Hepatocyte (in vitro differentiated cells): ENCODE data around the gene RBM28. TPM values are rescaled to one million over a fixed set of nuclear protein-coding genes. Genes with fewer than 3 reads are reported as not detected.

Experiments
- DNase-seq: peaks from one replicate; pipeline ENCODE4 v3.0.0-alpha.2; 2016; ENCODE audit warnings: low spot score
- H2AFZ ChIP-seq: fragments of 200-600 bp; sonication (generic); 2 replicates; pipeline ENCODE4 v1.6.0; 2016; ENCODE audit warnings: antibody characterized with exemption, mild to moderate bottlenecking
- H3K27ac ChIP-seq: fragments of 200-600 bp; sonication (generic); 2 replicates; pipeline ENCODE4 v1.5.1; 2016; ENCODE audit warnings: mild to moderate bottlenecking
- H3K27me3 ChIP-seq: fragments of 200-600 bp; sonication (generic); 2 replicates; pipeline ENCODE4 v1.6.1; 2016
- H3K36me3 ChIP-seq: fragments of 200-600 bp; sonication (generic); replicated peaks from 2 replicates; pipeline ENCODE4 v1.5.1; 2016; ENCODE audit warnings: low read depth; ENCODE audit not compliant: insufficient read depth
- H3K4me1 ChIP-seq: fragments of 200-600 bp; sonication (generic); 2 replicates; pipeline ENCODE4 v1.5.1; 2016; ENCODE audit warnings: mild to moderate bottlenecking, moderate library complexity; ENCODE audit not compliant: insufficient read depth
- H3K4me2 ChIP-seq: fragments of 200-600 bp; sonication (generic); 2 replicates; pipeline ENCODE4 v1.6.0; 2016
- H3K4me3 ChIP-seq: fragments of 200-600 bp; sonication (generic); 2 replicates; pipeline ENCODE4 v1.5.1; 2016; ENCODE audit warnings: mild to moderate bottlenecking
- H3K79me2 ChIP-seq: fragments of 200-600 bp; sonication (generic); 2 replicates; pipeline ENCODE4 v1.6.0; 2017; ENCODE audit warnings: mild to moderate bottlenecking
- H3K9me2 ChIP-seq: fragments of 200-600 bp; sonication (generic); replicated peaks from 2 replicates; pipeline ENCODE4 v1.6.0; 2017; ENCODE audit warnings: mild to moderate bottlenecking; ENCODE audit not compliant: insufficient read depth
- H3K9me3 ChIP-seq: fragments of 200-600 bp; sonication (generic); 2 replicates; pipeline ENCODE4 v1.5.1; 2016; ENCODE audit warnings: low read depth, mild to moderate bottlenecking
- H4K20me1 ChIP-seq: fragments of 200-600 bp; sonication (generic); 2 replicates; pipeline ENCODE4 v1.6.0; 2016; ENCODE audit warnings: mild to moderate bottlenecking; ENCODE audit not compliant: insufficient read depth, poor library complexity, severe bottlenecking
- CTCF ChIP-seq: fragments of 200-600 bp; sonication (generic); IDR thresholded peaks from 2 replicates; pipeline ENCODE4 v1.5.1; 2016; ENCODE audit warnings: antibody characterized with exemption, mild to moderate bottlenecking; ENCODE audit not compliant: poor library complexity
- EZH2 ChIP-seq: fragments of 200-600 bp; sonication (generic); IDR thresholded peaks from 2 replicates; pipeline ENCODE4 v1.6.1; 2016; ENCODE audit warnings: antibody characterized with exemption, mild to moderate bottlenecking, borderline replicate concordance
- EZH2phosphoT487 ChIP-seq: fragments of 200-600 bp; sonication (generic); IDR thresholded peaks from one replicate; pipeline ENCODE4 v1.6.1; 2018; ENCODE audit warnings: antibody characterized with exemption, mild to moderate bottlenecking, low read depth, moderate library complexity; ENCODE audit not compliant: unreplicated experiment, severe bottlenecking
- WGBS: methylation state at CpG from one replicate; pipeline ENCODE4 v1.1.6; 2016; ENCODE audit warnings: low lambda C conversion rate; ENCODE audit errors: missing lambda C conversion rate; 5-methylcytosine and 5-hydroxymethylcytosine counted together
- polyA plus RNA-seq: library from polyadenylated mRNA; unstranded; fragments of >200 nt; fragmentation: Nextera tagmentation; extraction: Ambion mirVana; gene quantifications from 2 replicates; pipeline ENCODE4 v1.2.1, GENCODE V29; 2016
- total RNA-seq: library from RNA; depleted of rRNA; stranded (reverse); fragments of >200 nt; gene quantifications from 2 replicates; pipeline ENCODE4 v1.2.3, GENCODE V29; 2014

The RBM28 gene
- total and polyA plus RNA-seq, 2 experiments from 2014 or later = 19.3 to 26.4 TPM

GRCh38 chr7:128309976-128310375 is 33.7 kb downstream of the RBM28 start:
- H3K4me2 ChIP-seq = no peak overlapping the region
- H2AFZ ChIP-seq = no peak overlapping the region
- no peak for TF ChIP-seq EZH2phosphoT487
- no peaks in the 10 kb centered on the region for H3K4me1 ChIP-seq
- WGBS = 86% methylated on average over 5 of the region's 5 CpGs
- H3K79me2 ChIP-seq = no peaks in the 10 kb centered on the region
- no peak overlapping the region for H3K27ac ChIP-seq
- no peak for DNase-seq
- H3K9me3 ChIP-seq = no peaks in the 10 kb centered on the region
- H3K36me3 ChIP-seq = no peaks in the 10 kb centered on the region
- no peaks in the 10 kb centered on the region for H4K20me1 ChIP-seq
- H3K9me2 ChIP-seq = no peaks in the 10 kb centered on the region
- no peak overlapping the region for H3K4me3 ChIP-seq
- H3K27me3 ChIP-seq = no peaks in the 10 kb centered on the region

- H3K27me3 ChIP-seq = no peaks in the 10 kb centered on the region
- WGBS = 92% methylated on average over 6 of the region's 6 CpGs
- no peak for TF ChIP-seq EZH2phosphoT487
- TF ChIP-seq EZH2 = no peak
- TF ChIP-seq CTCF = no peak
- no peaks in the 10 kb centered on the region for H3K9me2 ChIP-seq
- H2AFZ ChIP-seq = no peak overlapping the region
- H3K4me3 ChIP-seq = no peak overlapping the region
- no peak overlapping the region for H3K27ac ChIP-seq
- no peaks in the 10 kb centered on the region for H3K36me3 ChIP-seq
- H3K4me1 ChIP-seq = no peaks in the 10 kb centered on the region
- H4K20me1 ChIP-seq = no peaks in the 10 kb centered on the region
- no peaks in the 10 kb centered on the region for H3K9me3 ChIP-seq
- DNase-seq = no peak
- no peak overlapping the region for H3K4me2 ChIP-seq
- H3K79me2 ChIP-seq = no peaks in the 10 kb centered on the region
Observed at GRCh38 chr7:128309124-128309523, 34.6 kb downstream of the RBM28 start.

DNA sequence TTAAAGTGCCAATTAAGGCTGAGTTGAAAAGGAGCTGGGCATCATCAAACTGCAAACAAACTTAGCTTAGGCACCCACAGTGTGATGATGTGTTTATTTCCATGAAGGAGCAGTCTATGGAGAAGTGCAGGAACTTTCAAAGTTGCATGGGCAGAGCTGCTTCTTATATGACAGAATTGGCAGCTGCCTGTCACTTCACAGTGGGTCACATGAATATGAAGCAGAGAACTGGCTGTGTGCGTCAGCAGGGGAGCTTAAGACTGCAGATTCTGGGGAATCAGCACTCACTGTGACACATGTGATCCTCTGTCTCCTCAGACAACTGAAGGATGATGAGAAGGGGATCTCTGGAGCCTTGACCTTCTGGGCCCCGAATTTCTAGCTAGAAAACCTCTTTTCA is 36.6 kb downstream of the RBM28 start:
- Histone ChIP-seq H3K27me3 (no peaks in the 10 kb centered on the region), H3K27ac (no peak overlapping the region), H3K4me3 (no peak overlapping the region), H3K9me2 (no peaks in the 10 kb centered on the region), H4K20me1 (no peaks in the 10 kb centered on the region), H3K36me3 (no peaks in the 10 kb centered on the region), H3K9me3 (no peaks in the 10 kb centered on the region), H3K4me1 (no peaks in the 10 kb centered on the region), H2AFZ (no peak overlapping the region), H3K79me2 (no peaks in the 10 kb centered on the region), H3K4me2 (no peak overlapping the region)
- TF ChIP-seq CTCF (no peak), EZH2phosphoT487 (no peak), EZH2 (no peak)
- no peak for DNase-seq
- 88% methylated on average over 2 of the region's 2 CpGs for WGBS

GRCh38 chr7:128304212-128304611 is 39.5 kb downstream of the RBM28 start:
- H3K27me3 ChIP-seq = no peaks in the 10 kb centered on the region
- H3K4me2 ChIP-seq = no peak overlapping the region
- no peak overlapping the region for H3K4me3 ChIP-seq
- no peaks in the 10 kb centered on the region for H3K36me3 ChIP-seq
- H2AFZ ChIP-seq = no peak overlapping the region
- TF ChIP-seq EZH2 (no peak), EZH2phosphoT487 (no peak), CTCF (no peak)
- 100% methylated on average over 1 of the region's 1 CpG for WGBS
- H3K9me3 ChIP-seq = no peaks in the 10 kb centered on the region
- no peaks in the 10 kb centered on the region for H4K20me1 ChIP-seq
- no peaks in the 10 kb centered on the region for H3K9me2 ChIP-seq
- H3K79me2 ChIP-seq = no peaks in the 10 kb centered on the region
- H3K27ac ChIP-seq = no peak overlapping the region
- no peaks in the 10 kb centered on the region for H3K4me1 ChIP-seq
- DNase-seq = no peak
